Esophagus muscularis mucosa (tissue), 4 donors: ENCODE results near the gene NOL4. TPM values are rescaled to one million over a fixed set of nuclear protein-coding genes. Genes with fewer than 3 reads are reported as not detected.

Experiments used
- DNase-seq: peaks from one replicate; pipeline ENCODE4 v3.0.0-alpha.2; 2017; ENCODE audit errors: extremely low spot score
- H3K27ac ChIP-seq, 4 donors: fragments of 200-600 bp; sonication (generic); replicated peaks in 1 of 4; 1 replicate in 3 of 4; 2 replicates in 1 of 4; pipeline ENCODE4 v1.5.1; 2016 to 2019; ENCODE audit warnings: mild to moderate bottlenecking in 1 of 4
- H3K27me3 ChIP-seq, 4 donors: fragments of 200-600 bp; sonication (generic); one replicate each; pipeline versions ENCODE4 v1.5.1 to v1.6.0; 2016 to 2019
- H3K36me3 ChIP-seq, 4 donors: fragments of 200-600 bp; sonication (generic); one replicate each; pipeline ENCODE4 v1.5.1; 2016 to 2019
- H3K4me1 ChIP-seq, 4 donors: fragments of 200-600 bp; sonication (generic); one replicate each; pipeline ENCODE4 v1.5.1; 2016 to 2019
- H3K4me3 ChIP-seq, 4 donors: fragments of 200-600 bp; sonication (generic); 1 replicate in 2 of 4; 2 replicates in 2 of 4; pipeline ENCODE4 v1.5.1; 2016 to 2019; ENCODE audit warnings: mild to moderate bottlenecking in 4 of 4, moderate library complexity in 1 of 4
- H3K9me3 ChIP-seq, 4 donors: fragments of 200-600 bp; sonication (generic); 1 replicate in 3 of 4; 2 replicates in 1 of 4; pipeline ENCODE4 v1.5.1; 2016 to 2019
- EP300 ChIP-seq: sonication (generic); formaldehyde crosslinking; IDR thresholded peaks from one replicate; pipeline ENCODE4 v1.6.1; 2017; ENCODE audit warnings: antibody characterized with exemption
- POLR2A ChIP-seq: fragments of 450-650 bp; IDR thresholded peaks from one replicate; pipeline ENCODE4 v1.6.1; 2017; ENCODE audit warnings: antibody characterized with exemption, moderate library complexity, mild to moderate bottlenecking, low read depth
- POLR2AphosphoS5 ChIP-seq, 2 donors: sonication (generic); formaldehyde crosslinking; IDR thresholded peaks; one replicate each; pipeline ENCODE4 v1.6.1; 2017; ENCODE audit warnings: antibody characterized with exemption in 2 of 2
- WGBS: methylation state at CpG from one replicate; pipeline ENCODE4 v1.1.5; 2018; 5-methylcytosine and 5-hydroxymethylcytosine counted together
- intact Hi-C: fragments of 100-400 bp; cut with DNase I; formaldehyde crosslinking; loops from one replicate; pipeline ENCODE4 v1.15.1; 2023
- total RNA-seq, 4 donors: library from RNA; depleted of rRNA; stranded (reverse); fragments of >200 nt; gene quantifications; one replicate each; pipeline versions ENCODE4 v1.1.0 to v1.2.1, GENCODE V29; 2016
- TF ChIP-seq, protein P1 (sequence below), 3 experiments: fragments of 200-600 bp in 2 of 3; fragments of 450-650 bp in 1 of 3; sonication (generic) in 2 of 3; IDR thresholded peaks; one replicate each; pipeline ENCODE4 v1.5.1; 2017 to 2019; ENCODE audit warnings: antibody characterized with exemption in 3 of 3, mild to moderate bottlenecking in 2 of 3, moderate library complexity in 1 of 3

Gene NOL4
- total RNA-seq, 4 donors from 2014 or later = not detected

DNA sequence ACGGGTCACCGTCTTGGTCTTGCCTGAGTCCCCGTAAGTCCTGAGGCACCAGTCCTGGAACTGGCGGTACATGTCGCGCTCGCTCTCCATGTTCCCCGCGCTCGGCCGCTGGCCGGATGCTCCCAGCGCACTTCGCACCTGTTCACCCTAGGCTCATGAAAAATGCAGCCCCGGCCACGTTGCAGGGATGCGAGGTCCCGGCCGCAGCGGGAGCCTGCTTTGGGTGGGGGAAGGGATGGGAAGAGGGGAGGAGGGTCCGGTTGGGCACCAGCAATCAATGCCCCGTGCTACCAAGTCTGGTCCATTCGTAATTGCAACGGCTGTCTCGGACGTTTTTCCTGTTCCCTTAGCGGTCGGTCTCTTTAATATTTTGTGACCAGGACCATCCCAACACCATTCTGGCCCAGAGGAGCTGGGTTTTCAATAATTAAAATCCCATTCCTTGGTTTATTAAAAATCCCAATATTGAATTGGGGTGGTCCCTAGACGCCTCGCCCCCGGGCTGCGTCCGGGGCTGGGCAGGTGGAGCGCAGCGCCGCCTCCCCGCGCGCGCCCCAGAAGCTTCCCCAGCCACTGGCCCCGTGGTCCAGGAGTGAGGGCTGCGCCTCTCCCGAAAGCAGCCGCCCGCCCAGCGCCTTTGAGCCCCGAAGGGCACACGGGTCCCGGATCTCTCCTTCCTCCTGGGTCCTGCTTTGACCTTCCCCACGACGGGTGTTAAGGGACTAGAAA lies 1.4 kb downstream of the NOL4 start:
- Histone ChIP-seq H3K4me1 (peaks cover 18 to 37% (median 36%) of the 10 kb centered on the region in 4 donors), H3K4me3 (peak overlapping the region; percentile 48 to 60 (median 50)), H3K27ac (no peak overlapping the region), H3K27me3 (peaks cover 6 to 72% (median 31%) of the 10 kb centered on the region in 4 donors), H3K36me3 (no peaks in the 10 kb centered on the region), H3K9me3 (no peaks in the 10 kb centered on the region)
- WGBS = 4% methylated on average over 43 of the region's 51 CpGs
- DNase-seq = no peak
- TF ChIP-seq EP300 (no peak), POLR2A (no peak), POLR2AphosphoS5 (IDR thresholded peaks at IDR 0.05) (no peak)
- TF ChIP-seq, protein P1, sequence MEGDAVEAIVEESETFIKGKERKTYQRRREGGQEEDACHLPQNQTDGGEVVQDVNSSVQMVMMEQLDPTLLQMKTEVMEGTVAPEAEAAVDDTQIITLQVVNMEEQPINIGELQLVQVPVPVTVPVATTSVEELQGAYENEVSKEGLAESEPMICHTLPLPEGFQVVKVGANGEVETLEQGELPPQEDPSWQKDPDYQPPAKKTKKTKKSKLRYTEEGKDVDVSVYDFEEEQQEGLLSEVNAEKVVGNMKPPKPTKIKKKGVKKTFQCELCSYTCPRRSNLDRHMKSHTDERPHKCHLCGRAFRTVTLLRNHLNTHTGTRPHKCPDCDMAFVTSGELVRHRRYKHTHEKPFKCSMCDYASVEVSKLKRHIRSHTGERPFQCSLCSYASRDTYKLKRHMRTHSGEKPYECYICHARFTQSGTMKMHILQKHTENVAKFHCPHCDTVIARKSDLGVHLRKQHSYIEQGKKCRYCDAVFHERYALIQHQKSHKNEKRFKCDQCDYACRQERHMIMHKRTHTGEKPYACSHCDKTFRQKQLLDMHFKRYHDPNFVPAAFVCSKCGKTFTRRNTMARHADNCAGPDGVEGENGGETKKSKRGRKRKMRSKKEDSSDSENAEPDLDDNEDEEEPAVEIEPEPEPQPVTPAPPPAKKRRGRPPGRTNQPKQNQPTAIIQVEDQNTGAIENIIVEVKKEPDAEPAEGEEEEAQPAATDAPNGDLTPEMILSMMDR (IDR thresholded peaks at IDR 0.05) = no peak
- intact Hi-C loops = no loop called here

DNA sequence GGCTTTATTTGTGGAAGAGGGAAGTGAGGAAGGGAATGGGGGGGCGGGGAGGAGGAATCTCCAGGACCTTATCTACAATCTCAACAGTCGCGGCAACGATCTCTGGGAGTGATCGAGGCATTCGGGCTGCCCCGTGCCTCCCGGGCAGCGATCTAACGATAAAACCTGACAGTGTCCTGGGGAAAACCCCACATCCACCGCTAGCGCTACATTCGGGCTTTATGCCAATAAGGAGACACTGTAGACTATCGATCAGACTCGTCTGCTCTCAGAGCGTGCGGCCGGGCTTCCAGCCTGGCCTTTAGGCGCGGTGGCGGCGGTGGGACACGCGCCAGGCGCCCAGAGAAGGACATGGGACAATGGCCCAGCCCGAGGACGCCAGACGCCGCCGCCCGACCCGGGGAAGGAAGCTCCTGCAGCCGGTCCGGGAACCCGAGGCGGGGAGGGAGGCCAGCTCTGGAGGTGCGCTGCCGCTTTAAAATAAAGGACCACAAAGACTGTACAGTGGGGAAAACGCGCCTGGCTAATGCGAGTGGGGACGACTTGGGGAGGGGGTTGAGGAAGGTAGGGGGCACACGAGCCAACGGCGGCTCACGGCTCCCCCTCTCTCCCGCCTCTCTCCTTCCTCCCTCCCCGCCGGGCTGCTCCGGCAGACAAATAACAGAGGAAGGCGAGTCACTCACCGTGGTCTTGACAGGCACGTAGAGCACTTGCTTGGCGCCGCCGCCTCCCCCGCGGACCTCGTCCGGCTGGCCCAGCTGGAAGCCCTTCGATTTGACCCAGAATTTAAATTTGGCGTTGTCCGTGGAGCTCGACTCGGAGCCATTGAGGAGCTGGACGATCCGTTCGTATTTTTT lies 2.2 kb downstream of the NOL4 start:
- H3K9me3 ChIP-seq = no peaks in the 10 kb centered on the region
- peak overlapping the region; percentile 48 to 60 (median 50) for H3K4me3 ChIP-seq
- intact Hi-C loops = no loop called here
- WGBS = 1% methylated on average over 38 of the region's 68 CpGs
- peaks cover 18 to 37% (median 36%) of the 10 kb centered on the region in 4 donors for H3K4me1 ChIP-seq
- TF ChIP-seq EP300 (no peak), POLR2AphosphoS5 (IDR thresholded peaks at IDR 0.05) (no peak), POLR2A (no peak)
- TF ChIP-seq, protein P1 (IDR thresholded peaks at IDR 0.05) = no peak
- H3K27ac ChIP-seq = no peak overlapping the region
- H3K27me3 ChIP-seq = peaks cover 6 to 74% (median 31%) of the 10 kb centered on the region in 4 donors
- DNase-seq = no peak
- no peaks in the 10 kb centered on the region for H3K36me3 ChIP-seq

DNA sequence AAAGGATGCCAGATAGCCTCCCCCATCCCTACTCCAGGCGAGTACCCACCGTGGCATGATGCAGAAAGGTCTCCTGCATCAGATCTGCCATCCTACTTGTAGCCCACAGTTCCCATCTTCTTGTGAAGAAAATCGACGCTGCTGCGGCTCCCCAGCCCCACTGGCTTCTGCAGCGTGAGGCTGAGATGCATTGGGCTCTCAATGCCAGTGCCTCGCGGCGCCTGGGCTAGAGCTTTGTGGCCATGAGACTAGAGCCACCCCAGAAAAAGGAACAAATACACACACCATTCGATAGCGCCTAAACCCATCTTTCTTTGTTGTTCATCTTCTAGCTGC lies 2.8 kb downstream of the NOL4 start:
- H3K27me3 ChIP-seq = peaks cover 6 to 70% (median 31%) of the 10 kb centered on the region in 4 donors
- WGBS = under 1% methylated on average over 11 of the region's 11 CpGs
- DNase-seq = no peak

DNA sequence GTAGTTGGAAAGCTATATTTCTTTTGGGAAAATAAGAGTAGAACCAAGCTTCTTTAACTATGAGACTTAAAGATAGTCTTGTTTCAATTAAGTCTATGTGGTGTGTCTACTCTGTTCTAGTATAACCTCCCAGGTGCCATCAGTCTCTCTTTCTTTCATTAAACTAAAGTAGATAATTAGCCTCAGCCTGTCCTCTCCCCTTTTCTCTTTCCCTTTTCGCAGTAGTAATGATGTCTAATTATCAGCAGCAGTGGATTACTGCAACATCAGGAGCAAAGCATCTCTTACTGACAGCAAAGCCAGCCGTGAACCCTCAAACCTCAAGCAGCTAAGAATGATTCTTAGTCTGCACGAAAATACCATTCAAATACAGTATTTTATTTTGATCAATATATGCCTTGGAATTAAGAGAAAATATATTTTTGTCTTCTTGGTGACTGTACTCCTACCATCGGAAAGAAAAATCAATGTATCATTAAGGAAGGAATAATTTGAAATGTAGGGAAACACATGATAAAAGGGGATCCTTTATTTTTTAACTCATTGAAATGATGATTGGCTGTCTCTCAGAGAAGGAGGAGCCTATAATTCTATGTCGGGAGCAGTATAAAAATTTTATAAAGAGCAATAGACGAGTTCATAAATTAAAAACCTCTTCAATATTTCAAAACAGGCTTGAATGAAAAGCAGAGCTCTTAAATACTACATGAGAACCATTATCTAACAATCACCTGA lies 4.5 kb downstream of the NOL4 start:
- Histone ChIP-seq H3K4me1 (peaks cover 18 to 37% (median 36%) of the 10 kb centered on the region in 4 donors), H3K27me3 (peaks cover 6 to 55% (median 24%) of the 10 kb centered on the region in 4 donors), H3K9me3 (no peaks in the 10 kb centered on the region), H3K4me3 (no peak overlapping the region), H3K27ac (no peak overlapping the region), H3K36me3 (no peaks in the 10 kb centered on the region)
- 64% methylated on average over 6 of the region's 6 CpGs for WGBS
- TF ChIP-seq POLR2AphosphoS5 (IDR thresholded peaks at IDR 0.05) = no peak
- TF ChIP-seq EP300 = no peak
- no peak for DNase-seq
- intact Hi-C loops = no loop called here

More for the DNA sequence above, 2.8 kb downstream of the NOL4 start:
- peaks cover 18 to 37% (median 36%) of the 10 kb centered on the region in 4 donors for H3K4me1 ChIP-seq
- no peak overlapping the region for H3K27ac ChIP-seq
- no peaks in the 10 kb centered on the region for H3K36me3 ChIP-seq
- H3K9me3 ChIP-seq = no peaks in the 10 kb centered on the region
- intact Hi-C loops = no loop called here
- TF ChIP-seq POLR2A (no peak), POLR2AphosphoS5 (IDR thresholded peaks at IDR 0.05) (no peak), EP300 (no peak)
- TF ChIP-seq, protein P1 (IDR thresholded peaks at IDR 0.05) = no peak
- H3K4me3 ChIP-seq = peak overlapping the region; percentile 48 to 60 (median 50)
